ENCODE measurements around the gene MPPED1.

Gene MPPED1

GRCh38 chr22:43520632-43521039, 108.8 kb downstream of the MPPED1 start:
- no peak for DNase-seq
- in situ Hi-C loops (cut with HindIII; ENCODE audit: low pct_ligation_motif_present, low pct_unique_long_range_greater_than_20kb, low sequenced_read_pairs) = no loop called here

DNA sequence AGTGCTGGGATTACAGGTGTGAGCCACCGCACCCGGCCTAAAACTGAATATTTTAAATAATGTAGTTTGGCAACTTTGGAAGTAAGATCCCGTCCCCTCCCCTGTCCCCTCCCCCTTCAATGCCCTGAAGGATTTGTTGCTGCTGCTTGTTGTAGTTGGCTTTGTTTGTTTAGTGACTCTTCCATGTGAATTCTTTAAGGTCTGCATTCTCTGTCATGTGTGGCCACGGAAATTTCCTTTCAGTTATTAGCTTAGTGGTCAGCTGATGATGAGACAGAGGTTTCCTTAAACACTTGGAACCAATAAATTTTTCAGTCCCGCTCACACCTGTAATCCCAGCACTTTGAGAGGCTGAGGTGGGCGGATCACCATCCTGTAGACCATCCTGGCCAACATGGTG, 109.9 kb downstream of the MPPED1 start:
- DNase-seq = no peak
- in situ Hi-C loops (cut with HindIII; ENCODE audit: low pct_ligation_motif_present, low pct_unique_long_range_greater_than_20kb, low sequenced_read_pairs) = no loop called here

DNA sequence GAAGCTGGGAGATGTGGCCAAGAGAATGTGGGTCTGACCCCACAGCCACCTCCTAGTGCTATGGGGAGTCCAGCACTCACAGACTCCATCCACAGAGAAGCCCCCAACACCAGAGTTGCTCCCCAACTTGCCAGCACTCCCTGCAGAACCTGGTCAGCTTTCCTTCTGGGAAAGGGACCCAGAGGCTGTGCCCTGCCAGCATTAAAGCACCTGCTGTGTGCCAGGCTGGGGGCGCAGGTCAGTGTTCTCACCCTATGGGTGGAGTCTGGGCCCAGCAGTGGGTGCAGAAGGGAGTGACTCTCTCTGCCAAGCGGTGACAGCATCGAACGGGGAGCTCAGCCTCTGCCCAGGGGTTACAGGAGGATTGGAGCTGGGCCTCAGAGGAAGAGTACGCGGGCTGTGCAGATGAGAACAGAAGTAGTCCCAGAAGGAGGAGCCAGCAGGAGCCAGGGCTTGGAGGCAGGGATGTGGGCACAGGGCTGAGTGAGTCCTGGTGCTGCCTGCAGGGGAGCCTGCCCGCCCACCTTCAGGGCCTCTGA, 114.4 kb downstream of the MPPED1 start:
- in situ Hi-C loops (cut with HindIII; ENCODE audit: low pct_ligation_motif_present, low pct_unique_long_range_greater_than_20kb, low sequenced_read_pairs) = no loop called here
- DNase-seq = no peak

GRCh38 chr22:43526946-43527345, 115.1 kb downstream of the MPPED1 start:
- no peak for DNase-seq
- in situ Hi-C loops (cut with HindIII; ENCODE audit: low pct_ligation_motif_present, low pct_unique_long_range_greater_than_20kb, low sequenced_read_pairs) = no loop called here

- DNase-seq = no peak
- in situ Hi-C loops (cut with HindIII; ENCODE audit: low pct_ligation_motif_present, low pct_unique_long_range_greater_than_20kb, low sequenced_read_pairs) = no loop called here
Observed at GRCh38 chr22:43528601-43529360, 117.0 kb downstream of the MPPED1 start.

DNA sequence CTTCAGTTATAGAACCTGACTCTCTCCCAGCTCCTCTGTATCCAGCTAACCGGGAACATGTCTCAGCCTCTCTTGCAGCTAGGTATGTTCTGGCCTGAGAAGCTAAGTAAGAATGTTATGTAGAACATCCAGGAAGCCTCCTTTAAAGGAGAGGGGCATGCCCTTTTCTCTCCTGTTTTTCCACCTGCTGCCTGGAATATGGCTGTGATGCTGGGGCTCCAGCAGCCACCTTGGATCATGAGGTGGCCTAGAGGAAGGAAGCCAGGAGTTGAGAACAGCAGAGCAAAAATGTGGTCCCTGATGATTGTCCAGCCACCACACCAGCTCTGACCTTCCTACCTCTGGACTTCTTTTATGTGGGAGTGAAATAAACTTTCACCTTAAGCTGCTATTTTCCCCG, 117.6 kb downstream of the MPPED1 start:
- no peak for DNase-seq
- in situ Hi-C loops (cut with HindIII; ENCODE audit: low pct_ligation_motif_present, low pct_unique_long_range_greater_than_20kb, low sequenced_read_pairs) = no loop called here

GRCh38 chr22:43529934-43530333, 118.1 kb downstream of the MPPED1 start:
- in situ Hi-C loops (cut with HindIII; ENCODE audit: low pct_ligation_motif_present, low pct_unique_long_range_greater_than_20kb, low sequenced_read_pairs) = no loop called here
- no peak for DNase-seq

GRCh38 chr22:43530349-43531201, 118.8 kb downstream of the MPPED1 start:
- no peak for DNase-seq
- in situ Hi-C loops (cut with HindIII; ENCODE audit: low pct_ligation_motif_present, low pct_unique_long_range_greater_than_20kb, low sequenced_read_pairs) = no loop called here

GRCh38 chr22:43531651-43532050, 119.8 kb downstream of the MPPED1 start:
- DNase-seq = no peak

GRCh38 chr22:43532301-43533155, 120.7 kb downstream of the MPPED1 start:
- in situ Hi-C loops (cut with HindIII; ENCODE audit: low pct_ligation_motif_present, low pct_unique_long_range_greater_than_20kb, low sequenced_read_pairs) = no loop called here
- DNase-seq = no peak

More at GRCh38 chr22:43531651-43532050, 119.8 kb downstream of the MPPED1 start:
- in situ Hi-C loops (cut with HindIII; ENCODE audit: low pct_ligation_motif_present, low pct_unique_long_range_greater_than_20kb, low sequenced_read_pairs) = no loop called here

GRCh38 chr22:43533156-43533530, 121.3 kb downstream of the MPPED1 start:
- in situ Hi-C loops (cut with HindIII; ENCODE audit: low pct_ligation_motif_present, low pct_unique_long_range_greater_than_20kb, low sequenced_read_pairs) = no loop called here
- DNase-seq = no peak

DNA sequence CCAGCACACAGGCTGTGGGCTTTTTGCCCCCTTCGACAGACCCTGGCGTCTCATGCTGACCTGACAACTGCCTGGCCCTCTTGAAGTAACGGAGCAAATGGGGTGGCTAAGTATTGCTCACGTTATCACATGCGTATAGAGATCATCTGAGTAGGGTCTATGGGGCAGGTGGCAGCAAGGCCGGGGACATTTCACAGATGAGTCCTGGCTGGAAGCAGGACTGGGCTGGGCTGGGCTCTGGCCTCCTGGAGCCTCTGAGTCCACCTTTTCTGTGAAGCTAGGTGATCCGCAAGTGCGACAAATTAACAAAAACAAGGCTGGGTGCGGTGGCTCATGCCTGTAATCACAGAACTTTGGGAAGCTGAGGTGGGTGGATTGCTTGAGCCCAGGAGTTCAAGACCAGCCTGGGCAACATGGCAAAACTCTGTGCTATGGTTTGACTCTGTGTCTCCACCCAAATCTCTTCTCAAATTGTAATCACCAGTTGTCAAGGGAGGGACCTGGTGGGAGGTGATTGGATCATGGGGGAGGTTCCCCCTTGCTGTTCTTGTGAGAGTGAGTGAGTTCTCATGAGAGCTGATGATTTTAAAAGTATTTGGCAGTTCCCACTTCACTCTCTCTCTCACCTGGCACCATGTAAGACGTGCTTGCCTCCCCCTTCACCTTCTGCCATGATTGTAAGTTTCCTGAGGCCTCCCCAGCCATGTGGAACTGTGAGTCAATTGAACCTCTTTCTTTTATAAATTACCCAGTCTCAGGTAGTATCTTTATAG, 122.0 kb downstream of the MPPED1 start:
- no peak for DNase-seq
- in situ Hi-C loops (cut with HindIII; ENCODE audit: low pct_ligation_motif_present, low pct_unique_long_range_greater_than_20kb, low sequenced_read_pairs) = no loop called here

DNA sequence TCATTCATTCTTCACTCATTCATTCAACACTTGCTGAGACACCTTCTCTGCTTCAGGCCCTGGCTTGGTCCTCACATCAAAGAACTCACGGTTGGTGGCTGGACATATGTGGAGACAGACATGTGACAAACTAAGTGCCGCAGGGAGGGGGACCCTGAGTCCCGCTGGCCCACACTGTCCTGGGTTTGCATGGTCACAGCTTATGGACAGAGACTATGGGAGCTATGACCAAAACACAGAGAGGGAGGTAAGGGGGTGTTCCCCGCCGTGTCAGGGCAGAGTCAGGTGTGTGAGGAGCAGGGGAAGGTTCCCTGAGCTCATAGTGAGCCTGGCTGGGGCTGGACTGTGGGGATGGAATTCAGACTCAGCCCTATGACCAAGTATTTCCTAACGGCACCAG, 123.1 kb downstream of the MPPED1 start:
- in situ Hi-C loops (cut with HindIII; ENCODE audit: low pct_ligation_motif_present, low pct_unique_long_range_greater_than_20kb, low sequenced_read_pairs) = no loop called here
- DNase-seq = no peak

- no peak for DNase-seq
- in situ Hi-C loops (cut with HindIII; ENCODE audit: low pct_ligation_motif_present, low pct_unique_long_range_greater_than_20kb, low sequenced_read_pairs) = no loop called here
Observed at GRCh38 chr22:43535336-43535735, 123.5 kb downstream of the MPPED1 start.

DNA sequence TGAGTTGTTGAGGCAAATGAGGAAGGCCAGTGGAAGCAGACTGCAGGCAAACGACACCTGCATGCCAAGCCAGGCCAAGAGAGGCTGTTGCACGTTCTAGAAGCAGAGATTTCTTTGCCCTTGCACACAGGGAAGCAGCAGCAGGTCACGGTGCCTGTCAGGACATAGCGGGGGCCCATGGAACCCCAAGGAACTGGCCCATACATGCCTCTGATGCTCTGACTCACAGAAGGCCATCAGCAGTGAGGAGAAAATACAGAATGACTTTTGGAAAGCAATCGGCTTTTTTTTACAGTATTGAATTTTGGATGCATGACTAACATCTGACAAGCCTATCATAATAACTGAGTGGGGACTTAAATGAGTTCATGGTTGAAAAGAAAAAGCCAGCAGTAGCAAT, 123.9 kb downstream of the MPPED1 start:
- DNase-seq = no peak
- in situ Hi-C loops (cut with HindIII; ENCODE audit: low pct_ligation_motif_present, low pct_unique_long_range_greater_than_20kb, low sequenced_read_pairs) = no loop called here

- no peak for DNase-seq
- in situ Hi-C loops (cut with HindIII; ENCODE audit: low pct_ligation_motif_present, low pct_unique_long_range_greater_than_20kb, low sequenced_read_pairs) = no loop called here
Observed at GRCh38 chr22:43537019-43537585, 125.3 kb downstream of the MPPED1 start.

- DNase-seq = no peak
- in situ Hi-C loops (cut with HindIII; ENCODE audit: low pct_ligation_motif_present, low pct_unique_long_range_greater_than_20kb, low sequenced_read_pairs) = no loop called here
Observed at GRCh38 chr22:43539572-43540528, 128.0 kb downstream of the MPPED1 start.

All from ACHN (cell line).